Trophoblast cell (in vitro differentiated cells and primary cell): ENCODE measurements around the gene MARK2.

ENCODE experiments used
- DNase-seq, 2 donors: peaks; one replicate each; pipeline ENCODE4 v3.0.0-alpha.2; 2016
- H2AFZ ChIP-seq: 2 replicates; pipeline ENCODE4 v1.6.1; 2013; ENCODE audit warnings: low read length, moderate library complexity, mild to moderate bottlenecking; ENCODE audit not compliant: insufficient read depth, poor library complexity
- H2AK5ac ChIP-seq: 2 replicates; pipeline ENCODE4 v1.6.1; 2013; ENCODE audit warnings: mild to moderate bottlenecking, low read length
- H2BK120ac ChIP-seq: 2 replicates; pipeline ENCODE4 v1.6.1; 2013; ENCODE audit warnings: low read length, mild to moderate bottlenecking, moderate library complexity; ENCODE audit not compliant: insufficient read depth, poor library complexity
- H2BK12ac ChIP-seq: 2 replicates; pipeline ENCODE4 v1.6.1; 2013; ENCODE audit warnings: mild to moderate bottlenecking, low read length, moderate library complexity
- H2BK5ac ChIP-seq: 2 replicates; pipeline ENCODE4 v1.6.1; 2013; ENCODE audit warnings: low read length, low read depth, moderate library complexity, mild to moderate bottlenecking; ENCODE audit not compliant: poor library complexity
- H3K14ac ChIP-seq: 2 replicates; pipeline ENCODE4 v1.6.1; 2013; ENCODE audit warnings: mild to moderate bottlenecking, low read length
- H3K18ac ChIP-seq: 2 replicates; pipeline ENCODE4 v1.6.1; 2013; ENCODE audit warnings: mild to moderate bottlenecking, low read length
- H3K23ac ChIP-seq: 2 replicates; pipeline ENCODE4 v1.6.1; 2013; ENCODE audit warnings: low read length
- H3K27ac ChIP-seq: 2 replicates; pipeline ENCODE4 v1.5.1; 2013; ENCODE audit warnings: low read depth, mild to moderate bottlenecking, inconsistent platforms, low read length, moderate library complexity
- H3K27me3 ChIP-seq: 2 replicates; pipeline ENCODE4 v1.6.1; 2013; ENCODE audit warnings: inconsistent platforms, mild to moderate bottlenecking, low read length, moderate library complexity; ENCODE audit not compliant: insufficient read depth
- H3K36me3 ChIP-seq, 2 experiments: 1 replicate in 1 of 2; 2 replicates in 1 of 2; pipeline ENCODE4 v1.6.1; 2013; ENCODE audit warnings: low read length in 2 of 2, mild to moderate bottlenecking in 2 of 2, moderate library complexity in 1 of 2; ENCODE audit not compliant: insufficient read depth in 2 of 2, control insufficient read depth in 1 of 2
- H3K4ac ChIP-seq: 2 replicates; pipeline ENCODE4 v1.6.1; 2013; ENCODE audit warnings: low read depth, mild to moderate bottlenecking, low read length, moderate library complexity
- H3K4me1 ChIP-seq, 2 experiments: 1 replicate in 1 of 2; 2 replicates in 1 of 2; pipeline ENCODE4 v1.6.1; 2013; ENCODE audit warnings: low read length in 2 of 2, mild to moderate bottlenecking in 2 of 2, moderate library complexity in 1 of 2; ENCODE audit not compliant: insufficient read depth in 2 of 2, control insufficient read depth in 1 of 2
- H3K4me2 ChIP-seq: 2 replicates; pipeline ENCODE4 v1.6.1; 2013; ENCODE audit warnings: inconsistent platforms, mild to moderate bottlenecking, low read length, moderate library complexity
- H3K4me3 ChIP-seq: 2 replicates; pipeline ENCODE4 v1.5.1; 2013; ENCODE audit warnings: mild to moderate bottlenecking, low read depth, low read length, inconsistent platforms
- H3K79me1 ChIP-seq: one replicate; pipeline ENCODE4 v1.6.1; 2013; ENCODE audit warnings: low read length
- H3K79me2 ChIP-seq: 2 replicates; pipeline ENCODE4 v1.6.1; 2013; ENCODE audit warnings: low read length, mild to moderate bottlenecking; ENCODE audit not compliant: control insufficient read depth, insufficient read depth, poor library complexity
- H3K9ac ChIP-seq: 2 replicates; pipeline ENCODE4 v1.6.1; 2013; ENCODE audit warnings: mild to moderate bottlenecking, low read length
- H3K9me3 ChIP-seq: 2 replicates; pipeline ENCODE4 v1.6.1; 2013; ENCODE audit warnings: low read depth, mild to moderate bottlenecking, control low read depth, inconsistent platforms, low read length; ENCODE audit not compliant: insufficient read depth
- H4K12ac ChIP-seq: 2 replicates; pipeline ENCODE4 v1.6.1; 2013; ENCODE audit warnings: low read depth, mild to moderate bottlenecking, low read length, moderate library complexity
- H4K8ac ChIP-seq: 2 replicates; pipeline ENCODE4 v1.6.1; 2013; ENCODE audit warnings: low read depth, mild to moderate bottlenecking, low read length, moderate library complexity
- H4K91ac ChIP-seq: one replicate; pipeline ENCODE4 v1.6.1; 2013; ENCODE audit warnings: low read depth, mild to moderate bottlenecking, low read length, moderate library complexity
- WGBS: extraction: QIAGEN DNeasy Blood & Tissue Kit; methylation state at CpG from one replicate; pipeline ENCODE4 v1.1.7; 2013; ENCODE audit warnings: missing lambda C conversion rate; ENCODE audit not compliant: insufficient read length, insufficient coverage; ENCODE audit errors: extremely low coverage; 5-methylcytosine and 5-hydroxymethylcytosine counted together

MARK2 gene

GRCh38 chr11:63901660-63902059 is 62.8 kb downstream of the MARK2 start:
- no peak overlapping the region for H4K8ac ChIP-seq
- no peak overlapping the region for H4K91ac ChIP-seq
- peaks cover 5 to 7% of the 10 kb centered on the region in 2 experiments for H3K4me1 ChIP-seq
- peaks cover 1% of the 10 kb centered on the region for H3K9me3 ChIP-seq
- H2BK12ac ChIP-seq = no peak overlapping the region
- H3K4me3 ChIP-seq = no peak overlapping the region
- no peaks in the 10 kb centered on the region for H3K79me2 ChIP-seq
- no peak overlapping the region for H2AK5ac ChIP-seq
- no peak overlapping the region for H2BK120ac ChIP-seq
- H3K4me2 ChIP-seq = no peak overlapping the region
- no peaks in the 10 kb centered on the region for H3K27me3 ChIP-seq
- peak in 1 of 2 donors; percentile 39 for DNase-seq
- H3K79me1 ChIP-seq = no peaks in the 10 kb centered on the region
- WGBS = no CpG with 5 or more reads among the region's 3 CpGs
- no peak overlapping the region for H3K18ac ChIP-seq
- H3K4ac ChIP-seq = no peak overlapping the region
- no peak overlapping the region for H3K14ac ChIP-seq
- H3K36me3 ChIP-seq = peaks cover 79 to 90% of the 10 kb centered on the region in 2 experiments
- no peak overlapping the region for H2BK5ac ChIP-seq
- no peak overlapping the region for H3K9ac ChIP-seq
- no peak overlapping the region for H3K27ac ChIP-seq
- H2AFZ ChIP-seq = no peak overlapping the region
- no peak overlapping the region for H4K12ac ChIP-seq
- H3K23ac ChIP-seq = no peak overlapping the region

GRCh38 chr11:63903884-63904283 is 65.0 kb downstream of the MARK2 start:
- WGBS = no CpG with 5 or more reads among the region's 14 CpGs
- Histone ChIP-seq H3K4me3 (no peak overlapping the region), H3K9ac (no peak overlapping the region), H3K36me3 (peaks cover 88 to 89% of the 10 kb centered on the region in 2 experiments), H3K18ac (no peak overlapping the region), H3K79me2 (no peaks in the 10 kb centered on the region), H3K4me2 (no peak overlapping the region), H3K27me3 (no peaks in the 10 kb centered on the region), H2AK5ac (no peak overlapping the region), H3K79me1 (no peaks in the 10 kb centered on the region), H3K4ac (no peak overlapping the region), H2BK12ac (no peak overlapping the region), H3K4me1 (peaks cover 5 to 7% of the 10 kb centered on the region in 2 experiments), H3K27ac (peak overlapping the region; percentile 31), H2BK120ac (no peak overlapping the region), H4K91ac (no peak overlapping the region), H3K14ac (no peak overlapping the region), H4K12ac (no peak overlapping the region), H2AFZ (no peak overlapping the region), H3K9me3 (peaks cover 1% of the 10 kb centered on the region), H2BK5ac (no peak overlapping the region), H4K8ac (no peak overlapping the region), H3K23ac (no peak overlapping the region)
- DNase-seq = no peak

GRCh38 chr11:63904743-63905142 is 65.8 kb downstream of the MARK2 start:
- no peak overlapping the region for H2BK120ac ChIP-seq
- peaks cover 86% of the 10 kb centered on the region in 2 experiments for H3K36me3 ChIP-seq
- H3K4me1 ChIP-seq = peaks cover 5 to 7% of the 10 kb centered on the region in 2 experiments
- peaks cover 1% of the 10 kb centered on the region for H3K9me3 ChIP-seq
- DNase-seq = no peak
- H3K9ac ChIP-seq = no peak overlapping the region
- H3K23ac ChIP-seq = no peak overlapping the region
- H4K12ac ChIP-seq = no peak overlapping the region
- H3K27me3 ChIP-seq = no peaks in the 10 kb centered on the region
- no peak overlapping the region for H2BK5ac ChIP-seq
- no peak overlapping the region for H2AK5ac ChIP-seq
- H2BK12ac ChIP-seq = no peak overlapping the region
- H3K79me2 ChIP-seq = no peaks in the 10 kb centered on the region
- H3K18ac ChIP-seq = no peak overlapping the region
- no peak overlapping the region for H3K4me2 ChIP-seq
- H3K4me3 ChIP-seq = no peak overlapping the region
- no peak overlapping the region for H4K91ac ChIP-seq
- WGBS = no CpG with 5 or more reads among the region's 13 CpGs
- no peak overlapping the region for H3K14ac ChIP-seq
- no peak overlapping the region for H4K8ac ChIP-seq
- H3K79me1 ChIP-seq = no peaks in the 10 kb centered on the region
- no peak overlapping the region for H3K27ac ChIP-seq
- H3K4ac ChIP-seq = no peak overlapping the region
- no peak overlapping the region for H2AFZ ChIP-seq

GRCh38 chr11:63905179-63905578 is 66.3 kb downstream of the MARK2 start:
- no peak overlapping the region for H3K18ac ChIP-seq
- DNase-seq = no peak
- H2AK5ac ChIP-seq = no peak overlapping the region
- no peak overlapping the region for H3K27ac ChIP-seq
- H3K27me3 ChIP-seq = no peaks in the 10 kb centered on the region
- H4K12ac ChIP-seq = no peak overlapping the region
- H3K9ac ChIP-seq = no peak overlapping the region
- no peak overlapping the region for H4K91ac ChIP-seq
- H3K9me3 ChIP-seq = peaks cover 1% of the 10 kb centered on the region
- no peak overlapping the region for H3K4me2 ChIP-seq
- H2AFZ ChIP-seq = no peak overlapping the region
- no peak overlapping the region for H4K8ac ChIP-seq
- H3K23ac ChIP-seq = no peak overlapping the region
- peaks cover 81 to 85% of the 10 kb centered on the region in 2 experiments for H3K36me3 ChIP-seq
- H3K14ac ChIP-seq = no peak overlapping the region
- WGBS = no CpG with 5 or more reads among the region's 6 CpGs
- H3K79me1 ChIP-seq = no peaks in the 10 kb centered on the region
- no peak overlapping the region for H3K4me3 ChIP-seq
- no peaks in the 10 kb centered on the region for H3K79me2 ChIP-seq
- H3K4ac ChIP-seq = no peak overlapping the region
- no peak overlapping the region for H2BK5ac ChIP-seq
- no peak overlapping the region for H2BK120ac ChIP-seq
- H2BK12ac ChIP-seq = no peak overlapping the region
- H3K4me1 ChIP-seq = peaks cover 8 to 12% of the 10 kb centered on the region in 2 experiments
